Measurements from ENCODE around the gene PGGHG.

DNA sequence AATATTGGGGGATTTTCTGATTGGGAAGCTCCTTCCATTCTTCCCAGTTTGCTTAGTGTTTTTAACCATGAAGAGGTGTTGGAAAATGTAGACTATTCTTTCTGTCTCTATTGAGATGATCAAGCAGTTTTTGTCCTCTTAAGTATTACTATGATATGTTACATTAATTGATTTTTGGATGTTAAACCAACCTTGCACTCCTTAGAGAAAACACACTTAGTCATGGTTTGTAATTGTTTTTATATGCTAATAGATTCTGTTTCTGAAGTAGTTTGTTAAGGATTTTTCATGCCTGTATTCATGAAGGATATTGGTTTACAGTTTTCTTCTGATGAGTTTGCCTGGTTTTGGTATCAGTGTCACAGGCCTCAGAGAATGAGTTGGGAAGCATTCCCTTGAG is 12.7 kb upstream of the PGGHG start:
- TF ChIP-seq, protein P1, sequence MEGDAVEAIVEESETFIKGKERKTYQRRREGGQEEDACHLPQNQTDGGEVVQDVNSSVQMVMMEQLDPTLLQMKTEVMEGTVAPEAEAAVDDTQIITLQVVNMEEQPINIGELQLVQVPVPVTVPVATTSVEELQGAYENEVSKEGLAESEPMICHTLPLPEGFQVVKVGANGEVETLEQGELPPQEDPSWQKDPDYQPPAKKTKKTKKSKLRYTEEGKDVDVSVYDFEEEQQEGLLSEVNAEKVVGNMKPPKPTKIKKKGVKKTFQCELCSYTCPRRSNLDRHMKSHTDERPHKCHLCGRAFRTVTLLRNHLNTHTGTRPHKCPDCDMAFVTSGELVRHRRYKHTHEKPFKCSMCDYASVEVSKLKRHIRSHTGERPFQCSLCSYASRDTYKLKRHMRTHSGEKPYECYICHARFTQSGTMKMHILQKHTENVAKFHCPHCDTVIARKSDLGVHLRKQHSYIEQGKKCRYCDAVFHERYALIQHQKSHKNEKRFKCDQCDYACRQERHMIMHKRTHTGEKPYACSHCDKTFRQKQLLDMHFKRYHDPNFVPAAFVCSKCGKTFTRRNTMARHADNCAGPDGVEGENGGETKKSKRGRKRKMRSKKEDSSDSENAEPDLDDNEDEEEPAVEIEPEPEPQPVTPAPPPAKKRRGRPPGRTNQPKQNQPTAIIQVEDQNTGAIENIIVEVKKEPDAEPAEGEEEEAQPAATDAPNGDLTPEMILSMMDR (IDR thresholded peaks at IDR 0.05 in 2 of 3, conservative IDR thresholded peaks at IDR 0.05 in 1 of 3; ENCODE audit: control insufficient read depth in 2 of 3, extremely low read depth in 1 of 3, insufficient read depth in 1 of 3, low read depth in 3 of 3, low read length in 3 of 3) = no peak
- TF ChIP-seq KDM1A (IDR thresholded peaks at IDR 0.05; ENCODE audit: borderline replicate concordance) (no peak), MYC (IDR thresholded peaks at IDR 0.05; ENCODE audit: insufficient read depth, insufficient read length, insufficient replicate concordance, low read length, severe bottlenecking) (no peak), HDAC6 (IDR thresholded peaks at IDR 0.05; ENCODE audit: unreplicated experiment) (no peak), POLR2A (IDR thresholded peaks at IDR 0.05; ENCODE audit: low read depth, low read length) (no peak), LARP7 (IDR thresholded peaks at IDR 0.05) (no peak), ZNF274 (IDR thresholded peaks at IDR 0.05; ENCODE audit: insufficient read depth, insufficient read length) (no peak), PML (IDR thresholded peaks at IDR 0.05; ENCODE audit: low read length) (no peak)
- TF ChIP-seq, protein P2, sequence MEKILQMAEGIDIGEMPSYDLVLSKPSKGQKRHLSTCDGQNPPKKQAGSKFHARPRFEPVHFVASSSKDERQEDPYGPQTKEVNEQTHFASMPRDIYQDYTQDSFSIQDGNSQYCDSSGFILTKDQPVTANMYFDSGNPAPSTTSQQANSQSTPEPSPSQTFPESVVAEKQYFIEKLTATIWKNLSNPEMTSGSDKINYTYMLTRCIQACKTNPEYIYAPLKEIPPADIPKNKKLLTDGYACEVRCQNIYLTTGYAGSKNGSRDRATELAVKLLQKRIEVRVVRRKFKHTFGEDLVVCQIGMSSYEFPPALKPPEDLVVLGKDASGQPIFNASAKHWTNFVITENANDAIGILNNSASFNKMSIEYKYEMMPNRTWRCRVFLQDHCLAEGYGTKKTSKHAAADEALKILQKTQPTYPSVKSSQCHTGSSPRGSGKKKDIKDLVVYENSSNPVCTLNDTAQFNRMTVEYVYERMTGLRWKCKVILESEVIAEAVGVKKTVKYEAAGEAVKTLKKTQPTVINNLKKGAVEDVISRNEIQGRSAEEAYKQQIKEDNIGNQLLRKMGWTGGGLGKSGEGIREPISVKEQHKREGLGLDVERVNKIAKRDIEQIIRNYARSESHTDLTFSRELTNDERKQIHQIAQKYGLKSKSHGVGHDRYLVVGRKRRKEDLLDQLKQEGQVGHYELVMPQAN (conservative IDR thresholded peaks at IDR 0.05) = no peak
- TF ChIP-seq, protein P3, sequence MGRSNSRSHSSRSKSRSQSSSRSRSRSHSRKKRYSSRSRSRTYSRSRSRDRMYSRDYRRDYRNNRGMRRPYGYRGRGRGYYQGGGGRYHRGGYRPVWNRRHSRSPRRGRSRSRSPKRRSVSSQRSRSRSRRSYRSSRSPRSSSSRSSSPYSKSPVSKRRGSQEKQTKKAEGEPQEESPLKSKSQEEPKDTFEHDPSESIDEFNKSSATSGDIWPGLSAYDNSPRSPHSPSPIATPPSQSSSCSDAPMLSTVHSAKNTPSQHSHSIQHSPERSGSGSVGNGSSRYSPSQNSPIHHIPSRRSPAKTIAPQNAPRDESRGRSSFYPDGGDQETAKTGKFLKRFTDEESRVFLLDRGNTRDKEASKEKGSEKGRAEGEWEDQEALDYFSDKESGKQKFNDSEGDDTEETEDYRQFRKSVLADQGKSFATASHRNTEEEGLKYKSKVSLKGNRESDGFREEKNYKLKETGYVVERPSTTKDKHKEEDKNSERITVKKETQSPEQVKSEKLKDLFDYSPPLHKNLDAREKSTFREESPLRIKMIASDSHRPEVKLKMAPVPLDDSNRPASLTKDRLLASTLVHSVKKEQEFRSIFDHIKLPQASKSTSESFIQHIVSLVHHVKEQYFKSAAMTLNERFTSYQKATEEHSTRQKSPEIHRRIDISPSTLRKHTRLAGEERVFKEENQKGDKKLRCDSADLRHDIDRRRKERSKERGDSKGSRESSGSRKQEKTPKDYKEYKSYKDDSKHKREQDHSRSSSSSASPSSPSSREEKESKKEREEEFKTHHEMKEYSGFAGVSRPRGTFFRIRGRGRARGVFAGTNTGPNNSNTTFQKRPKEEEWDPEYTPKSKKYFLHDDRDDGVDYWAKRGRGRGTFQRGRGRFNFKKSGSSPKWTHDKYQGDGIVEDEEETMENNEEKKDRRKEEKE (IDR thresholded peaks at IDR 0.05) = no peak
- TF ChIP-seq, protein P4, sequence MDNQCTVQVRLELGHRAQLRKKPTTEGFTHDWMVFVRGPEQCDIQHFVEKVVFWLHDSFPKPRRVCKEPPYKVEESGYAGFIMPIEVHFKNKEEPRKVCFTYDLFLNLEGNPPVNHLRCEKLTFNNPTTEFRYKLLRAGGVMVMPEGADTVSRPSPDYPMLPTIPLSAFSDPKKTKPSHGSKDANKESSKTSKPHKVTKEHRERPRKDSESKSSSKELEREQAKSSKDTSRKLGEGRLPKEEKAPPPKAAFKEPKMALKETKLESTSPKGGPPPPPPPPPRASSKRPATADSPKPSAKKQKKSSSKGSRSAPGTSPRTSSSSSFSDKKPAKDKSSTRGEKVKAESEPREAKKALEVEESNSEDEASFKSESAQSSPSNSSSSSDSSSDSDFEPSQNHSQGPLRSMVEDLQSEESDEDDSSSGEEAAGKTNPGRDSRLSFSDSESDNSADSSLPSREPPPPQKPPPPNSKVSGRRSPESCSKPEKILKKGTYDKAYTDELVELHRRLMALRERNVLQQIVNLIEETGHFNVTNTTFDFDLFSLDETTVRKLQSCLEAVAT (IDR thresholded peaks at IDR 0.05) = no peak
- TF ChIP-seq, protein P5, sequence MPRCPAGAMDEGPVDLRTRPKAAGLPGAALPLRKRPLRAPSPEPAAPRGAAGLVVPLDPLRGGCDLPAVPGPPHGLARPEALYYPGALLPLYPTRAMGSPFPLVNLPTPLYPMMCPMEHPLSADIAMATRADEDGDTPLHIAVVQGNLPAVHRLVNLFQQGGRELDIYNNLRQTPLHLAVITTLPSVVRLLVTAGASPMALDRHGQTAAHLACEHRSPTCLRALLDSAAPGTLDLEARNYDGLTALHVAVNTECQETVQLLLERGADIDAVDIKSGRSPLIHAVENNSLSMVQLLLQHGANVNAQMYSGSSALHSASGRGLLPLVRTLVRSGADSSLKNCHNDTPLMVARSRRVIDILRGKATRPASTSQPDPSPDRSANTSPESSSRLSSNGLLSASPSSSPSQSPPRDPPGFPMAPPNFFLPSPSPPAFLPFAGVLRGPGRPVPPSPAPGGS (IDR thresholded peaks at IDR 0.05; ENCODE audit: borderline replicate concordance, insufficient read depth, low read depth, low read length, poor library complexity, severe bottlenecking) = no peak
- TF ChIP-seq, protein P6, sequence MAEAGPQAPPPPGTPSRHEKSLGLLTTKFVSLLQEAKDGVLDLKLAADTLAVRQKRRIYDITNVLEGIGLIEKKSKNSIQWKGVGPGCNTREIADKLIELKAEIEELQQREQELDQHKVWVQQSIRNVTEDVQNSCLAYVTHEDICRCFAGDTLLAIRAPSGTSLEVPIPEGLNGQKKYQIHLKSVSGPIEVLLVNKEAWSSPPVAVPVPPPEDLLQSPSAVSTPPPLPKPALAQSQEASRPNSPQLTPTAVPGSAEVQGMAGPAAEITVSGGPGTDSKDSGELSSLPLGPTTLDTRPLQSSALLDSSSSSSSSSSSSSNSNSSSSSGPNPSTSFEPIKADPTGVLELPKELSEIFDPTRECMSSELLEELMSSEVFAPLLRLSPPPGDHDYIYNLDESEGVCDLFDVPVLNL (IDR thresholded peaks at IDR 0.05; ENCODE audit: low read depth, low read length) = no peak
- TF ChIP-seq, protein P7, sequence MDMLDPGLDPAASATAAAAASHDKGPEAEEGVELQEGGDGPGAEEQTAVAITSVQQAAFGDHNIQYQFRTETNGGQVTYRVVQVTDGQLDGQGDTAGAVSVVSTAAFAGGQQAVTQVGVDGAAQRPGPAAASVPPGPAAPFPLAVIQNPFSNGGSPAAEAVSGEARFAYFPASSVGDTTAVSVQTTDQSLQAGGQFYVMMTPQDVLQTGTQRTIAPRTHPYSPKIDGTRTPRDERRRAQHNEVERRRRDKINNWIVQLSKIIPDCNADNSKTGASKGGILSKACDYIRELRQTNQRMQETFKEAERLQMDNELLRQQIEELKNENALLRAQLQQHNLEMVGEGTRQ (IDR thresholded peaks at IDR 0.05; ENCODE audit: borderline replicate concordance, low read depth, low read length) = no peak

Data from GM12878 (cell line).